A673 (cell line): ENCODE data around the gene UQCRC1. TPM values are rescaled to one million over a fixed set of nuclear protein-coding genes. Genes with fewer than 3 reads are reported as not detected.

Experiments used
- BruUV-seq: library from RNA; stranded (reverse); fragments of 400-500 nt; replicated peaks from 2 replicates; lab custom pipeline; 2021; lab: Mats Ljungman, UMichigan
- CTCF ChIA-PET: fragments of 300-600 bp; sonication (Branson Sonifier 250); formaldehyde crosslinking; loops from one replicate; lab custom pipeline; 2022; ENCODE audit warnings: antibody characterized with exemption; lab: Charles Lee
- POLR2A ChIA-PET: fragments of 300-600 bp; sonication (Branson Sonifier 250); formaldehyde crosslinking; loops from one replicate; lab custom pipeline; 2022; ENCODE audit warnings: antibody characterized with exemption; ENCODE audit not compliant: low non-redundant PET; lab: Charles Lee
- DNase-seq: peaks from one replicate; pipeline ENCODE4 v3.0.0-alpha.2; 2015; ENCODE audit warnings: low spot score
- H3K27ac ChIP-seq: fragments of 200-600 bp; sonication (generic); 2 replicates; pipeline ENCODE4 v1.5.1; 2016; ENCODE audit warnings: mixed run types, low read depth, mild to moderate bottlenecking, mixed read lengths, antibody characterized with exemption, low read length; ENCODE audit not compliant: poor library complexity, severe bottlenecking
- H3K27me3 ChIP-seq: fragments of 200-600 bp; sonication (generic); replicated peaks from 2 replicates; pipeline ENCODE4 v1.6.1; 2017; ENCODE audit warnings: mixed run types, low read depth, mild to moderate bottlenecking, mixed read lengths, antibody characterized with exemption, low read length; ENCODE audit not compliant: insufficient read depth, poor library complexity
- H3K36me3 ChIP-seq: fragments of 200-600 bp; sonication (generic); 2 replicates; pipeline ENCODE4 v1.6.1; 2016; ENCODE audit warnings: mixed run types, mild to moderate bottlenecking, mixed read lengths, antibody characterized with exemption, low read length; ENCODE audit not compliant: insufficient read depth, poor library complexity, severe bottlenecking
- H3K4me1 ChIP-seq: fragments of 200-600 bp; sonication (generic); 2 replicates; pipeline ENCODE4 v1.6.1; 2017; ENCODE audit warnings: mixed run types, mild to moderate bottlenecking, mixed read lengths, antibody characterized with exemption, low read length; ENCODE audit not compliant: insufficient read depth, poor library complexity, severe bottlenecking
- H3K4me3 ChIP-seq: fragments of 200-600 bp; sonication (generic); 2 replicates; pipeline ENCODE4 v1.5.1; 2016; ENCODE audit warnings: low read depth, mixed run types, mild to moderate bottlenecking, mixed read lengths, low read length; ENCODE audit not compliant: poor library complexity, severe bottlenecking
- H3K9me3 ChIP-seq: fragments of 200-600 bp; sonication (generic); 2 replicates; pipeline ENCODE4 v1.6.1; 2016; ENCODE audit warnings: mixed run types, low read depth, mild to moderate bottlenecking, mixed read lengths, antibody characterized with exemption, low read length; ENCODE audit not compliant: poor library complexity, severe bottlenecking
- EZH2 ChIP-seq: fragments of 200-600 bp; sonication (generic); IDR thresholded peaks from 2 replicates; pipeline ENCODE4 v1.6.1; 2017; ENCODE audit warnings: borderline replicate concordance, low read depth, mild to moderate bottlenecking, mixed read lengths, antibody characterized with exemption, low read length; ENCODE audit not compliant: poor library complexity, severe bottlenecking
- intact Hi-C: fragments of 100-400 bp; cut with micrococcal nuclease; formaldehyde crosslinking; loops from one replicate; pipeline ENCODE4 v1.10.0; 2022; ENCODE audit not compliant: unreplicated experiment
- total RNA-seq: library from RNA; stranded (reverse); gene quantifications from 2 replicates; pipeline ENCODE4 v1.2.3, GENCODE V29; 2021
- TF ChIP-seq, protein P1 (sequence below): fragments of 300-800, 200-600 bp; sonication (generic); conservative IDR thresholded peaks from 2 replicates; pipeline ENCODE4 v1.5.1; 2017; ENCODE audit warnings: low read depth, mild to moderate bottlenecking, antibody characterized with exemption, low read length, moderate library complexity, mixed read lengths

The UQCRC1 gene
- total RNA-seq, 1 experiment from 2014 or later, result 189 TPM

DNA sequence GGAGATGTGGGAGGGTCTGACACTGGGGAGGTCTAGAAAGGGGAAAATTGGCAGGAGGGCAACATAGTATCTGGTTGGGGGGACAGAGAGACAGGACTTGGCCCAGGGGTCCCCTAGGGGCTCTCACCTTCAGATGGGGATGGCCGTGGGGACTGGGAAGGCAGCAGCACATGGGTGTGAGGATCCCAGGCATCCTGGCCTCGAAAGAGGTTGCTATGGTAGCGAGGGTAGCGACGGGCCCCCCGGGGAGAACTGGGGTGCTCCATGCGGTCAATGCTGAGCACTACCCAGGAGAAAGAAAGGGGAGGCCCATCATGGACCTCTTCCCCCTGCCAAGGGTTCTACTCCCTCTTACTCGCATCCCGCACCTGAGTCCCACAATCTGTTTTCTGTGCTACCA, 38.3 kb upstream of the UQCRC1 start:
- no TSS peak for BruUV-seq
- TF ChIP-seq EZH2, result no peak
- TF ChIP-seq, protein P1, sequence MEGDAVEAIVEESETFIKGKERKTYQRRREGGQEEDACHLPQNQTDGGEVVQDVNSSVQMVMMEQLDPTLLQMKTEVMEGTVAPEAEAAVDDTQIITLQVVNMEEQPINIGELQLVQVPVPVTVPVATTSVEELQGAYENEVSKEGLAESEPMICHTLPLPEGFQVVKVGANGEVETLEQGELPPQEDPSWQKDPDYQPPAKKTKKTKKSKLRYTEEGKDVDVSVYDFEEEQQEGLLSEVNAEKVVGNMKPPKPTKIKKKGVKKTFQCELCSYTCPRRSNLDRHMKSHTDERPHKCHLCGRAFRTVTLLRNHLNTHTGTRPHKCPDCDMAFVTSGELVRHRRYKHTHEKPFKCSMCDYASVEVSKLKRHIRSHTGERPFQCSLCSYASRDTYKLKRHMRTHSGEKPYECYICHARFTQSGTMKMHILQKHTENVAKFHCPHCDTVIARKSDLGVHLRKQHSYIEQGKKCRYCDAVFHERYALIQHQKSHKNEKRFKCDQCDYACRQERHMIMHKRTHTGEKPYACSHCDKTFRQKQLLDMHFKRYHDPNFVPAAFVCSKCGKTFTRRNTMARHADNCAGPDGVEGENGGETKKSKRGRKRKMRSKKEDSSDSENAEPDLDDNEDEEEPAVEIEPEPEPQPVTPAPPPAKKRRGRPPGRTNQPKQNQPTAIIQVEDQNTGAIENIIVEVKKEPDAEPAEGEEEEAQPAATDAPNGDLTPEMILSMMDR, result no peak
- DNase-seq, result no peak
- no peak overlapping the region for H3K4me3 ChIP-seq
- H3K27ac ChIP-seq, result no peak overlapping the region
- ChIA-PET CTCF (no interaction called here), POLR2A (no interaction called here)
- no peaks in the 10 kb centered on the region for H3K4me1 ChIP-seq
- H3K36me3 ChIP-seq, result no peaks in the 10 kb centered on the region
- no peaks in the 10 kb centered on the region for H3K9me3 ChIP-seq
- no peaks in the 10 kb centered on the region for H3K27me3 ChIP-seq
- intact Hi-C loops, result no loop called here

DNA sequence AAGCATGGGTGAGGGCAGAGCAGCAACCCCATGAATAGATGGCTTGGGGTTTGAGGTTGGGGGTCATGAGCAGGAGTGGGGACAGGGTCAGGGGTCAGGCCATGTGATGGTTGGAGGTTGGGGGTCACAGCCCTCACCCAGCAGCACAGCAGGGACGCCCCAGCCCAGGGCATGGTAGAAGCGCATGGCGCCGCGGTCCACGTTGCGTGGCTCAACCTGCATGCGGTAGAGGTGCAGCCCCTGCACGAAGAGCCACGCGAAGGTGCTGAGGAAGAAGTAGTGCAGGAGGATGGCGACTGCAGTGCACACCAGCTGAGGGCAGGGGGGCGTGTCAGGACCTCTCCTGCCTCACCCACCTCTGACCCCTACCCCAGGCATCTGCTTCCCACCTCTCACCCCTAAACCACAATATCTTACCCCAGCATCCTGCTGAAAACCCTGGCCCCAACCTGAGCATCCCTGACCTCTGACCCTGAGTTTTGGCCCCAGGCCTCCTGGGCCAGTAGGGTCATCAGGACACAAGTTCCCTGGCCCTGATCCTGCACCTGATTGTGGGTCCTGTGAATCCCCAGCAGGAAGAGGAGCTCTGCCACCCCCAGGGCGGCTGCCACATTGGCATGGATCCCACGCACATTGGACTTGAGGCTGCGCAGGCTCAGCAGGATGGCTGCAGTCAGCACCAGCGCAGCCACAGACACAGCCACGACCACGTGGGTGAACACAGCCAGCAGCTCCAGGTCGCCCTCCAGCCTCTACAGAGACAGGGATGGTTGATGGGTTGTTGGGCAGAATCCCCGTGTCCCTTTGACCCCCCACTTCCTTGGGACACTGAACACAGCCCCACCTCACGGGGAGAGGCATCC, 35.7 kb upstream of the UQCRC1 start:
- no peaks in the 10 kb centered on the region for H3K36me3 ChIP-seq
- no TSS peak for BruUV-seq
- intact Hi-C loops, result no loop called here
- no peaks in the 10 kb centered on the region for H3K9me3 ChIP-seq
- CTCF ChIA-PET, result no interaction called here
- no peaks in the 10 kb centered on the region for H3K27me3 ChIP-seq
- no peaks in the 10 kb centered on the region for H3K4me1 ChIP-seq
- H3K27ac ChIP-seq, result no peak overlapping the region
- TF ChIP-seq EZH2, result no peak
- POLR2A ChIA-PET, result no interaction called here
- no peak for DNase-seq
- no peak overlapping the region for H3K4me3 ChIP-seq

DNA sequence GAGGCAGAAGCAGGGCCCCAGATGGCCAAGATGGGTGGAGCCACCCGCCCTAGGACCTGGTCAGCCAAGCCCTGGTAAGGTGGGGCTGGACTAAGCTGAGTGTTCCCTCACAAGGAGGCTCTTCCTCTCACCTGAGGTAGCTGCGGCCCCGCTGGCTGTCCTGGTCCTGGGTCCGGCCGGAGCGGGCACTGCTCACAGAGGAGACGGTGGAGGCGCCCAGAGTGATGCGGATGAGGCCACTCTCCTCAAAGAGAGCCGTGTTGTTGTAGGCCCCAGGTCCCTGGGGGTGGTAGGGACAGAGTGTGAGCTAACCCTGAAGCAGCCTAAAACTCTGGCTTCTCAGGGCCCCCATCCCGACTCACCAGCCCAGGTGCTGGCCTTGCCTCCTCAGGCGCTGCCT, 33.2 kb upstream of the UQCRC1 start:
- intact Hi-C loops, result no loop called here
- H3K27ac ChIP-seq, result no peak overlapping the region
- no peaks in the 10 kb centered on the region for H3K27me3 ChIP-seq
- no peaks in the 10 kb centered on the region for H3K36me3 ChIP-seq
- no peak for DNase-seq
- CTCF ChIA-PET, result no interaction called here
- BruUV-seq, result no TSS peak
- no peak overlapping the region for H3K4me3 ChIP-seq
- no peaks in the 10 kb centered on the region for H3K9me3 ChIP-seq
- no peak for TF ChIP-seq EZH2
- TF ChIP-seq, protein P1, result no peak
- POLR2A ChIA-PET, result no interaction called here
- H3K4me1 ChIP-seq, result no peaks in the 10 kb centered on the region
